Astrocyte (in vitro differentiated cells and primary cell): Measurements from ENCODE around the gene SUMO3.

Experiments used
- EZH2 ChIP-seq: IDR thresholded peaks from 2 replicates; pipeline ENCODE4 v1.6.1; 2012; ENCODE audit warnings: mild to moderate bottlenecking, low read length, inconsistent platforms; ENCODE audit not compliant: insufficient read depth
- TF ChIP-seq, protein P1 (sequence below): IDR thresholded peaks from 2 replicates; pipeline ENCODE4 v1.5.1; 2011; ENCODE audit warnings: low read depth, mild to moderate bottlenecking, inconsistent platforms, low read length, moderate library complexity; ENCODE audit not compliant: insufficient read depth

- TF ChIP-seq EZH2, result no peak
- TF ChIP-seq, protein P1, sequence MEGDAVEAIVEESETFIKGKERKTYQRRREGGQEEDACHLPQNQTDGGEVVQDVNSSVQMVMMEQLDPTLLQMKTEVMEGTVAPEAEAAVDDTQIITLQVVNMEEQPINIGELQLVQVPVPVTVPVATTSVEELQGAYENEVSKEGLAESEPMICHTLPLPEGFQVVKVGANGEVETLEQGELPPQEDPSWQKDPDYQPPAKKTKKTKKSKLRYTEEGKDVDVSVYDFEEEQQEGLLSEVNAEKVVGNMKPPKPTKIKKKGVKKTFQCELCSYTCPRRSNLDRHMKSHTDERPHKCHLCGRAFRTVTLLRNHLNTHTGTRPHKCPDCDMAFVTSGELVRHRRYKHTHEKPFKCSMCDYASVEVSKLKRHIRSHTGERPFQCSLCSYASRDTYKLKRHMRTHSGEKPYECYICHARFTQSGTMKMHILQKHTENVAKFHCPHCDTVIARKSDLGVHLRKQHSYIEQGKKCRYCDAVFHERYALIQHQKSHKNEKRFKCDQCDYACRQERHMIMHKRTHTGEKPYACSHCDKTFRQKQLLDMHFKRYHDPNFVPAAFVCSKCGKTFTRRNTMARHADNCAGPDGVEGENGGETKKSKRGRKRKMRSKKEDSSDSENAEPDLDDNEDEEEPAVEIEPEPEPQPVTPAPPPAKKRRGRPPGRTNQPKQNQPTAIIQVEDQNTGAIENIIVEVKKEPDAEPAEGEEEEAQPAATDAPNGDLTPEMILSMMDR, result no peak
These were observed 52.4 kb downstream of the SUMO3 start for GRCh38 chr21:44765231-44766013.
